ENCODE measurements around the gene ERBB3. TPM values are rescaled to one million over a fixed set of nuclear protein-coding genes. Genes with fewer than 3 reads are reported as not detected.

Gene ERBB3
- total and polyA plus RNA-seq, 2 of the 8 experiments (the other 6 are each of a cell fraction or from before 2014, with no cell fraction given) = 33.9 to 52.4 TPM

DNA sequence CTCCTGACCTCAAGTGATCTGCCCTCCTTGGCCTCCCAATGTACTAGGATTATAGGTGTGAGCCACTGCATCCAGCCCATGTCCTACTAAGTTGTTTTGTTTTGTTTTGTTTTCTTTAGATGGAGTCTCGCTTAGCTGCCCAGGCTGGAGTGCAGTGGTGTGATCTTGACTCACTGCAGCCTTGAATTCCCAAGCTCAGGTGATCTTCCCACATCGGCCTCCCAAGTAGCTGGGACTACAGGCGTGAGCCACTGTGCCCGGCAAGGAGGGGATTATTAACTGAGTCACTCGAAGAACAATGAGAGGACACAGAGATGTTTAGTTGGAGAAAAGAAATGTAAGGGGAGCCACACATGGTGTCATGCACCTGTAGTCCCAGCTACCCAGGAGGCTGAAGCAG lies 18.0 kb upstream of the ERBB3 start (continued):
- no peak for TF ChIP-seq ASH2L (IDR thresholded peaks at IDR 0.05; ENCODE audit: low read length)

DNA sequence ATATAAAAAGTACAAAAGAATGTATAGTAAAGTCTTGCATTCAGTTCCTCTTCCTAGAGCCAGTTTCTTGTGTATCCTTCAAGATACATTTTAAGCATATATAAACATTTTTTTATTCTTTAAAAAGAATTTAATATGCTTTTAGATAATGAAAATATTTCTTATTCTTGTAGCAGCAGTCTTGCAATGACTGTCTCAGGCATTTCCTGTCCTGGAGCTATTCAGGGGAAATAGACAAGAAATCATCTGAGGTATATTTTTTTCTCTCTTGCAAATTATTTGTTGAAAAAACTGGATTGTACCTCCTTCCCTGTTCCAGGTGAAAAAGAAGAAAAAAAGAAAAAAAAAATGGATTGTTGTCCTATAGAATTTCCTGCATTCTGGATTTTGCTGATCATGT lies 17.0 kb upstream of the ERBB3 start:
- CTCF ChIA-PET (ENCODE audit: partially characterized antibody) = interaction anchor here (1.3 kb wide), 1 partner anchor 16 kb away, joined by 3 read pairs; no protein-coding TSS in a partner anchor
- H2BK15ac ChIP-seq (ENCODE audit: low read length) = no peak overlapping the region
- H2BK5ac ChIP-seq (ENCODE audit: low read depth, low read length) = no peak overlapping the region
- no peak overlapping the region for H3K14ac ChIP-seq (ENCODE audit: insufficient read length)
- H3K56ac ChIP-seq (replicated peaks; ENCODE audit: insufficient read length, low read depth, low read length) = no peak overlapping the region
- no peak overlapping the region for H2AK5ac ChIP-seq (ENCODE audit: low read depth, low read length)
- no peak overlapping the region for H3K23ac ChIP-seq (ENCODE audit: insufficient read length)
- no peaks in the 10 kb centered on the region for H3K79me1 ChIP-seq (ENCODE audit: low read depth, low read length)
- H3K9ac ChIP-seq (replicated peaks in 1 of 4; ENCODE audit: extremely low read depth in 1 of 4, low read depth in 3 of 4, low read length in 3 of 4) = no peak overlapping the region
- no peaks in the 10 kb centered on the region for H3K79me2 ChIP-seq (ENCODE audit: control insufficient read depth in 1 of 2, insufficient read depth in 2 of 2, low read length in 2 of 2)
- DNase-seq (ENCODE audit: low read depth in 1 of 2, low spot score in 2 of 2) (no peak), FAIRE-seq (no peak)
- no peaks in the 10 kb centered on the region for H3K9me3 ChIP-seq (ENCODE audit: insufficient read depth in 2 of 2, low read depth in 1 of 2, low read length in 1 of 2)
- H4K20me1 ChIP-seq (replicated peaks in 1 of 2; ENCODE audit: control insufficient read depth in 1 of 2, insufficient read depth in 2 of 2, low read length in 2 of 2) = no peaks in the 10 kb centered on the region
- no peak overlapping the region for H4K5ac ChIP-seq (ENCODE audit: insufficient read length, low read depth, low read length)
- H3K36me3 ChIP-seq (ENCODE audit: control insufficient read depth in 2 of 4, insufficient read depth in 4 of 4, low read length in 3 of 4) = no peaks in the 10 kb centered on the region
- H3K4me1 ChIP-seq (replicated peaks in 1 of 4; ENCODE audit: control insufficient read depth in 3 of 4, insufficient read depth in 4 of 4, low read length in 3 of 4) = no peaks in the 10 kb centered on the region
- POLR2A ChIA-PET (ENCODE audit: partially characterized antibody) = interaction anchor here (1.0 to 1.3 kb wide), 2 partner anchors 16 to 56 kb away, joined by 4 to 5 read pairs; partner anchors contain the start of gene ERBB3
- no peak overlapping the region for H3K4me2 ChIP-seq (ENCODE audit: insufficient read depth in 1 of 2, low read depth in 2 of 2, low read length in 2 of 2)
- no peak overlapping the region for H2BK20ac ChIP-seq (ENCODE audit: low read length)
- no peak overlapping the region for H4K8ac ChIP-seq (ENCODE audit: extremely low read depth, insufficient read depth, low read length)
- no peak overlapping the region for H3K27ac ChIP-seq (ENCODE audit: low read depth, low read length)
- no peaks in the 10 kb centered on the region for H3K27me3 ChIP-seq (replicated peaks in 1 of 4; ENCODE audit: control insufficient read depth in 3 of 4, extremely low read depth in 1 of 4, insufficient read depth in 3 of 4, low read length in 3 of 4)
- TF ChIP-seq BRCA1 (IDR thresholded peaks at IDR 0.05; ENCODE audit: low read depth, low read length) (no peak), POU5F1 (IDR thresholded peaks at IDR 0.05; ENCODE audit: low read depth, low read length) (no peak), NRF1 (IDR thresholded peaks at IDR 0.05; ENCODE audit: low read depth, low read length) (no peak), SP1 (IDR thresholded peaks at IDR 0.05; ENCODE audit: low read depth, low read length) (no peak)
- no peaks in the 10 kb centered on the region for H3K23me2 ChIP-seq (ENCODE audit: low read depth, low read length)
- H3K18ac ChIP-seq (ENCODE audit: extremely low read depth, low read length) = no peak overlapping the region
- H4K91ac ChIP-seq (replicated peaks; ENCODE audit: insufficient read length, low read length) = no peak overlapping the region
- H2AFZ ChIP-seq (ENCODE audit: low read length) = no peak overlapping the region
- no peak overlapping the region for H3K4ac ChIP-seq (replicated peaks; ENCODE audit: insufficient read length, low read depth, low read length)
- H2BK12ac ChIP-seq (ENCODE audit: low read depth, low read length) = no peak overlapping the region
- no peak overlapping the region for H2BK120ac ChIP-seq (replicated peaks; ENCODE audit: low read depth, low read length)
- H3K4me3 ChIP-seq (ENCODE audit: extremely low read depth in 1 of 4, insufficient read depth in 2 of 4, low read depth in 3 of 4, low read length in 4 of 4) = no peak overlapping the region

Measured in H1 (cell line).